Chondrocyte (in vitro differentiated cells): ENCODE data around the gene TMEM175. TPM values are rescaled to one million over a fixed set of nuclear protein-coding genes. Genes with fewer than 3 reads are reported as not detected.

Experiments used
- DNase-seq: peaks from one replicate; pipeline ENCODE4 v3.0.0; 2021; ENCODE audit warnings: mixed read lengths, low spot score
- H3K27ac Mint-ChIP-seq: one replicate; pipeline ENCODE4 v1.8.0; 2021; ENCODE audit warnings: mild to moderate bottlenecking, moderate library complexity, mixed read lengths; ENCODE audit not compliant: unreplicated experiment
- H3K27me3 Mint-ChIP-seq: 2 replicates; pipeline ENCODE4 v1.8.0; 2021; ENCODE audit warnings: low read depth, mixed read lengths
- H3K36me3 Mint-ChIP-seq: 2 replicates; pipeline ENCODE4 v1.8.0; 2021; ENCODE audit warnings: low read depth, mixed read lengths
- H3K4me1 Mint-ChIP-seq: 2 replicates; pipeline ENCODE4 v1.8.0; 2021; ENCODE audit warnings: low read depth, mild to moderate bottlenecking, mixed read lengths
- H3K4me3 Mint-ChIP-seq: one replicate; pipeline ENCODE4 v1.8.0; 2021; ENCODE audit warnings: mild to moderate bottlenecking, moderate library complexity, mixed read lengths; ENCODE audit not compliant: unreplicated experiment
- H3K9me3 Mint-ChIP-seq: 2 replicates; pipeline ENCODE4 v1.8.0; 2021; ENCODE audit warnings: low read depth, mixed read lengths
- total RNA-seq: library from RNA; stranded (reverse); gene quantifications from 3 replicates; pipeline ENCODE4 v1.2.1, GENCODE V29; 2021
- TF ChIP-seq, protein P1 (sequence below): fragments of 200-600 bp; sonication (generic); IDR thresholded peaks from 2 replicates; pipeline ENCODE4 v1.5.0; 2021; ENCODE audit warnings: antibody characterized with exemption, mild to moderate bottlenecking, moderate library complexity

Gene TMEM175
- total RNA-seq, 1 donor from 2014 or later = 26.1 TPM

DNA sequence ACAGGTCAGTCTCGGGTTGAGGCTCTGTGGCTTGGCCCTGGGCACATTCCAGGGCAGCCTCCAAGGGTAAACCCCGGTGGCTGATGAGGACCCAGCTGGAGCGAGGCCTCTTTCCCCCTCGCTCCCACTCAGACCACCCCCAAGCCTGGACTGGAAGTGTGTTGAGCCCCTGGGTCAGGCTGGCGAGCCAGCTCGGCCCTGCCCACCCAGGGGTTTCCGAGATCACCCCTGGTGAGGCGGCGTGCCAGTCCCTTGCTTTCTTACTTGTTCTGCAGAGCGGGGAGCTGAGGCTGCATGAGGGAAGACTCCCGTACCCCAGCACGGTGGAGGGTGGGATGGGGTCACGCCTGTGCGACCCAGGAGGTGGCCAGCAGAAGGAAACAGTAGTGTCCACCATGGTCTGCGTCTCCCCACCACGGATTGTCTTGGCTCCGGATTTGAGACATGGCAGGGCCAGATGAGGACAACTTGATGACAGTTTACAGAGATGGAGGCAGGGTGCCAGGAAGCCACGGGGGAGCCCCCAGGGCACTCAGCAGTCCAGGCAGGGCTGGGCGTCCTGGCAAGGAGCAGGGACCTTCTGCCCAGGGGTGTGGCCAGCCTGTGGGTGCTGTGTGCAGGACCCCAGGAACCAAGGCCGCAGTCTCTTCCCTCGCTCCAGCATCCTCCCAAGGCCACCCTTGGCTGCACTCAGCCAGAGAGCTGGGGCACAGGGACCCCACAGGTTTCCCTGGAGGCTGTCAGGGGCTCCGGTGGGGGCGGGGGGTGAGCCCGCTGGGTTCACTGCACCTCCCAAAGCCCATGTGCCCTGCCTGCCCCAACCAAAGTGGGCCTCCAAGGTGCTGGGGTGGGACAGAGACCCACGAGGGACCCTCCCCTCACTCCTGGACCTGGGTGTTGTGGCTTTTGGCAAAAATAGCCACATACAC is 72.6 kb downstream of the TMEM175 start:
- Mint-ChIP-seq H3K36me3 (peaks cover 5% of the 10 kb centered on the region), H3K27me3 (peaks cover 12% of the 10 kb centered on the region), H3K27ac (no peak overlapping the region), H3K4me1 (peaks cover 5% of the 10 kb centered on the region), H3K4me3 (no peak overlapping the region), H3K9me3 (peaks cover 3% of the 10 kb centered on the region)
- TF ChIP-seq, protein P1, sequence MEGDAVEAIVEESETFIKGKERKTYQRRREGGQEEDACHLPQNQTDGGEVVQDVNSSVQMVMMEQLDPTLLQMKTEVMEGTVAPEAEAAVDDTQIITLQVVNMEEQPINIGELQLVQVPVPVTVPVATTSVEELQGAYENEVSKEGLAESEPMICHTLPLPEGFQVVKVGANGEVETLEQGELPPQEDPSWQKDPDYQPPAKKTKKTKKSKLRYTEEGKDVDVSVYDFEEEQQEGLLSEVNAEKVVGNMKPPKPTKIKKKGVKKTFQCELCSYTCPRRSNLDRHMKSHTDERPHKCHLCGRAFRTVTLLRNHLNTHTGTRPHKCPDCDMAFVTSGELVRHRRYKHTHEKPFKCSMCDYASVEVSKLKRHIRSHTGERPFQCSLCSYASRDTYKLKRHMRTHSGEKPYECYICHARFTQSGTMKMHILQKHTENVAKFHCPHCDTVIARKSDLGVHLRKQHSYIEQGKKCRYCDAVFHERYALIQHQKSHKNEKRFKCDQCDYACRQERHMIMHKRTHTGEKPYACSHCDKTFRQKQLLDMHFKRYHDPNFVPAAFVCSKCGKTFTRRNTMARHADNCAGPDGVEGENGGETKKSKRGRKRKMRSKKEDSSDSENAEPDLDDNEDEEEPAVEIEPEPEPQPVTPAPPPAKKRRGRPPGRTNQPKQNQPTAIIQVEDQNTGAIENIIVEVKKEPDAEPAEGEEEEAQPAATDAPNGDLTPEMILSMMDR = no peak
- DNase-seq = no peak

DNA sequence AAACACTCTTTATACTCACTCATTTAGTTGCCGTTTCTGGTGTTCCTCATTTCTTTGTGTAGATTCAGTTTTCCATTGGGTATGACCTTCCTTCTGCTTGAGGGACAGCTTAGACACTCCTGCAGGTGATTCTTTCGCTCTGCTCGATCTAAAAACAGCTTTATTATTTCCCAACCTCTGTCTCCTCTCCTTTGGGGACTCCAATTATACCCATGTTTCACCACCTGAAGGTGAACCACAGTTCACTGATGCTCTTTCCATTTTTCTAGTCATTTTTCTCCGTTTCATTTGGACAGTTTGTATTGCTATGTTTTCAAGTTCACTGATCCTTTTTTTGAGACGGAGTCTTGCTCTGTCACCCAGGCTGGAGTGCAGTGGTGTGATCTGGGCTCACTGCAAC is 74.6 kb downstream of the TMEM175 start:
- TF ChIP-seq, protein P1 = no peak
- Mint-ChIP-seq H3K36me3 (peaks cover 5% of the 10 kb centered on the region), H3K9me3 (peaks cover 3% of the 10 kb centered on the region), H3K4me3 (no peak overlapping the region), H3K27ac (no peak overlapping the region), H3K27me3 (peaks cover 11% of the 10 kb centered on the region), H3K4me1 (peaks cover 10% of the 10 kb centered on the region)
- DNase-seq = no peak

Other genes with a start within 250 kb of the TMEM175 start
- 0.85 to 1.3 TPM (median 0.89 TPM) in 3 replicates for gene SLC49A3, start 243.3 kb upstream of the TMEM175 start, total RNA-seq
- gene PCGF3, start 226.6 kb upstream of the TMEM175 start, total RNA-seq = 54.1 to 60.8 TPM (median 55.4 TPM) in 3 replicates
- gene CPLX1, start 106.3 kb upstream of the TMEM175 start, total RNA-seq = not detected in 3 replicates
- 61.4 to 85.7 TPM (median 69.2 TPM) in 3 replicates for gene GAK, start 144 bp upstream of the TMEM175 start, total RNA-seq
- gene DGKQ, start 41.1 kb downstream of the TMEM175 start, total RNA-seq = 15.4 to 18.6 TPM (median 17.2 TPM) in 3 replicates
- 42.6 to 53.0 TPM (median 46.0 TPM) in 3 replicates for gene IDUA, start 54.6 kb downstream of the TMEM175 start, total RNA-seq
- gene SLC26A1, start 60.9 kb downstream of the TMEM175 start, total RNA-seq = 0.72 to 1.6 TPM (median 0.75 TPM) in 3 replicates
- 70.4 to 76.3 TPM (median 75.7 TPM) in 3 replicates for gene FGFRL1, start 79.2 kb downstream of the TMEM175 start, total RNA-seq
- gene RNF212, start 181.1 kb downstream of the TMEM175 start, total RNA-seq = 4.6 to 12.8 TPM (median 9.1 TPM) in 3 replicates
- gene SPON2, start 240.1 kb downstream of the TMEM175 start, total RNA-seq = 158 to 184 TPM (median 162 TPM) in 3 replicates